Omental fat pad (tissue), 4 donors: ENCODE measurements around the gene MYBPHL. TPM values are rescaled to one million over a fixed set of nuclear protein-coding genes. Genes with fewer than 3 reads are reported as not detected.
"Not testable (repeated sequence)": the region's sequence is repeated elsewhere in the genome, so short reads cannot be mapped to it uniquely, and the experiment has no call there.

ENCODE experiments used
- ATAC-seq: fragments of 150-250 bp; one replicate; pipeline ENCODE4 v1.9.1; 2016; ENCODE audit warnings: mild to moderate bottlenecking, moderate library complexity; ENCODE audit not compliant: low FRiP score
- DNase-seq: peaks from one replicate; pipeline ENCODE4 v3.0.0-alpha.2; 2019; ENCODE audit warnings: low spot score
- CTCF ChIP-seq, 3 donors: fragments of 450-650 bp; IDR thresholded peaks; one replicate each; pipeline ENCODE4 v1.5.1; 2016 to 2017; ENCODE audit warnings: antibody characterized with exemption in 3 of 3, mild to moderate bottlenecking in 3 of 3, moderate library complexity in 2 of 3
- total RNA-seq, 4 donors: library from RNA; depleted of rRNA; stranded (reverse); fragments of >200 nt; gene quantifications; one replicate each; pipeline ENCODE4 v1.1.0, GENCODE V29; 2016

MYBPHL gene
- total RNA-seq, 4 donors from 2014 or later: not detected

DNA sequence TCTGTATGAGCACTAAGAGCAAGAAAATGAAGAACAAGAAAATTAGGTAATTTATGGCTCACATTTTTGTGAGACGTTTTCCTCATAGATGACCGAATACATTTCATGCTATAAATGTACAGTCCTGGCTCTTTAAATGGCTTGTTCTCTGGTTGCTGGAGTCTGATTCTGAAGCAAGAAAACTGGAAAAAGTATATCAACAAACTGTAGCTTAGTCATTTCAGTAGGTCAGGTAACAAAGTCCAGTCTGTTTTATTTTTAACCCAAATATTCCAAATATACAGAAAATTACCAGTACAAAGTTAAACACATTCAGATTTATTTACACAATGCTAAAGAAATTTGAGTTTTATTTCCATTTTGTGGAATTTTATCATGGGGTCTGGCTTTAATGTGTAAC is 2.5 kb upstream of the MYBPHL start:
- TF ChIP-seq CTCF (IDR thresholded peaks at IDR 0.05): no peak
- ATAC-seq (no peak), DNase-seq (no peak)

GRCh38 chr1:109307274-109308021 is 637 bp upstream of the MYBPHL start:
- TF ChIP-seq CTCF (IDR thresholded peaks at IDR 0.05): no peak
- ATAC-seq (no peak), DNase-seq (no peak)

GRCh38 chr1:109305991-109306390 is 820 bp downstream of the MYBPHL start:
- ATAC-seq, DNase-seq: not testable (repeated sequence)

GRCh38 chr1:109304226-109304920 is 2.4 kb downstream of the MYBPHL start:
- DNase-seq (no peak), ATAC-seq (no peak)
- TF ChIP-seq CTCF (IDR thresholded peaks at IDR 0.05): no peak

- TF ChIP-seq CTCF (IDR thresholded peaks at IDR 0.05): no peak
- ATAC-seq: no peak
- no peak for DNase-seq
These were observed 4.9 kb downstream of the MYBPHL start for GRCh38 chr1:109301874-109302273.

DNA sequence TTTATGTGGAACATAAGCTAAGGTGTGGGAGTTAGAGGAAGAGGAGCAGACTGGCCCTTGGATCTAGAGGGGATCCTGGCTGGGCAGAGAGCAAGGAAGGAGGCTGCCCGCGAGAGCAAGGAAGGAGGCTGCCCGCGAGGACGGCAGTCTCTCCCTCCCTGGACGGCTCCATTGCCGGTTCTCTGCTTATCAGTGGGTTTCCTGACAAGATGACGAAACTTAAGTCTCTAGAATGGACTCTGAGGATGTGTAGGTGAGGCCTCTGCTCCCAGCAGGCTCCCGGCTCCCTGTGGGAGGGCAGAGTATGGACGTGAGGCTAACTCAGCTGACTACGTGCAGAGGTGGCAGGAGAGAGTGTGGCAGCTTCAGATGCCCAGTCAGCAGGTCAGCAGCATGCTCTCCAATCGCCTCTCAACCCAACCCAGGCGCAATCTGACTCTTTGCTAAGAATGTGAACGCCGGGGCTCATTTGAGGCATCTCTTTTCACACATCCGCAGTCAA is 6.1 kb downstream of the MYBPHL start:
- DNase-seq (no peak), ATAC-seq (no peak)
- no peak for TF ChIP-seq CTCF (IDR thresholded peaks at IDR 0.05)

DNA sequence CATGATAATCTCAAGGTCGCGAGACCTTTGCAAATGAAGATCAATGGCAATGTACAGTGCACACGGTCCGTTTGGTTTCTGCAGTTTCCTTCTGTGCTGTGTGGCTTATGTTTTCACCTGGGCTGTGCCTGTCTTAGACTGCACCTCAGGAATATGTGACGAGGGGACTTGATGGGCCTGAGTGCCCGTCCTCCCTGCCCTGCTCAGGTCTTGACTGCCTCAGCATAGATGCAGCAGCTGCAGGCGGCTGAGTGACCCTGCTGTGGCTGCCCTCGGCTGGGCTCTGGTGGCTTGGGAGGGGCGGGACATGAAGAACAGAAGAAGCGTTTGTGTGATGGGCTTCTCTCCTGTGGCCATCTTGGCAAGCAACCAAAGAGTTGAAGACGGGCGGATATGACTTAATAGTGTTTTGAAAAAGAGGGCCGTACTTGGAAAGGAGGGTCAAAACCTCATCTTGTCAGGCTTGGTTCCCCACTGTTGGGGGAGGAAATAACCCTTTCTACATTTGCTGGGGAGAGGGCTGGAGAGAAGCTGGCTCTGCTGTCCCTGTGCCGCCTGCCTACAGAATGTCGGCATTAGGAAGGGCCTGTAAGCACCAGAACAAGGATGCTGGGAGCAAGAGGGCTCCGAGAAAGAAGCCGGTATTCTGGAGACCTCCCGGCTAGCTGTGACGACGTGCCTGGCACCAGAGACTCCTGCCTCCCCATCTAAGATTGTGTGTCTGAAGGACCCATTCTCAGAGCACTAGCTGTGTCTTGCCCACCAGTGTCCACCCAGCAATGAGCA is 7.1 kb downstream of the MYBPHL start:
- no peak for TF ChIP-seq CTCF (IDR thresholded peaks at IDR 0.05)
- DNase-seq: no peak
- no peak for ATAC-seq
